ENCODE results near the gene CBFB. TPM values are rescaled to one million over a fixed set of nuclear protein-coding genes. Genes with fewer than 3 reads are reported as not detected.

The CBFB gene
- total RNA-seq, 1 experiment from 2014 or later, result 87.1 TPM

- POLR2A ChIA-PET, result interaction anchor here (1.0 kb wide), 1 partner anchor 82 kb away, joined by 3 read pairs; no protein-coding TSS in a partner anchor
- intact Hi-C loops (cut with micrococcal nuclease), result no loop called here
- CTCF ChIA-PET, result interaction anchor here (0.6 to 0.7 kb wide), 4 partner anchors 15 to 263 kb away, joined by 3 to 4 read pairs (median 4); no protein-coding TSS in a partner anchor
- Mint-ChIP-seq H3K36me3 (ENCODE audit: insufficient read depth, unreplicated experiment) (no peaks in the 10 kb centered on the region), H3K27ac (ENCODE audit: low read depth, unreplicated experiment) (no peak overlapping the region), H3K4me3 (ENCODE audit: unreplicated experiment) (no peak overlapping the region), H3K9me3 (ENCODE audit: unreplicated experiment) (no peaks in the 10 kb centered on the region), H3K27me3 (ENCODE audit: insufficient read depth, unreplicated experiment) (no peaks in the 10 kb centered on the region), H3K4me1 (ENCODE audit: insufficient read depth, unreplicated experiment) (no peaks in the 10 kb centered on the region)
- no peak for DNase-seq (ENCODE audit: unreplicated experiment)
- no peak for TF ChIP-seq CTCF (IDR thresholded peaks at IDR 0.05; ENCODE audit: unreplicated experiment)
- BruUV-seq (replicated peaks), result no TSS peak
Measured at GRCh38 chr16:67021321-67021720, 7.6 kb upstream of the CBFB start.

GRCh38 chr16:67022531-67023214 is 6.3 kb upstream of the CBFB start:
- BruUV-seq (replicated peaks), result no TSS peak
- intact Hi-C loops (cut with micrococcal nuclease), result no loop called here
- H3K27ac Mint-ChIP-seq (ENCODE audit: low read depth, unreplicated experiment), result no peak overlapping the region
- no peaks in the 10 kb centered on the region for H3K4me1 Mint-ChIP-seq (ENCODE audit: insufficient read depth, unreplicated experiment)
- H3K27me3 Mint-ChIP-seq (ENCODE audit: insufficient read depth, unreplicated experiment), result no peaks in the 10 kb centered on the region
- ChIA-PET CTCF (interaction anchor here (0.6 to 1.3 kb wide), 5 partner anchors 16 to 81 kb away, joined by 3 to 6 read pairs (median 3); no protein-coding TSS in a partner anchor), POLR2A (interaction anchor here (0.6 to 1.1 kb wide), 2 partner anchors 9 to 23 kb away, joined by 3 read pairs; no protein-coding TSS in a partner anchor)
- no peak for TF ChIP-seq CTCF (IDR thresholded peaks at IDR 0.05; ENCODE audit: unreplicated experiment)
- no peak for DNase-seq (ENCODE audit: unreplicated experiment)
- H3K9me3 Mint-ChIP-seq (ENCODE audit: unreplicated experiment), result no peaks in the 10 kb centered on the region
- no peak overlapping the region for H3K4me3 Mint-ChIP-seq (ENCODE audit: unreplicated experiment)
- no peaks in the 10 kb centered on the region for H3K36me3 Mint-ChIP-seq (ENCODE audit: insufficient read depth, unreplicated experiment)

GRCh38 chr16:67023689-67024088 is 5.3 kb upstream of the CBFB start:
- Mint-ChIP-seq H3K36me3 (ENCODE audit: insufficient read depth, unreplicated experiment) (no peaks in the 10 kb centered on the region), H3K4me3 (ENCODE audit: unreplicated experiment) (no peak overlapping the region), H3K27ac (ENCODE audit: low read depth, unreplicated experiment) (no peak overlapping the region), H3K27me3 (ENCODE audit: insufficient read depth, unreplicated experiment) (no peaks in the 10 kb centered on the region), H3K9me3 (ENCODE audit: unreplicated experiment) (no peaks in the 10 kb centered on the region), H3K4me1 (ENCODE audit: insufficient read depth, unreplicated experiment) (no peaks in the 10 kb centered on the region)
- CTCF ChIA-PET, result interaction anchor here (1.3 kb wide), 2 partner anchors 17 to 46 kb away, joined by 3 to 6 read pairs; no protein-coding TSS in a partner anchor
- intact Hi-C loops (cut with micrococcal nuclease), result no loop called here
- no TSS peak for BruUV-seq (replicated peaks)
- DNase-seq (ENCODE audit: unreplicated experiment), result no peak
- POLR2A ChIA-PET, result no interaction called here
- no peak for TF ChIP-seq CTCF (IDR thresholded peaks at IDR 0.05; ENCODE audit: unreplicated experiment)

- Mint-ChIP-seq H3K4me1 (ENCODE audit: insufficient read depth, unreplicated experiment) (no peaks in the 10 kb centered on the region), H3K27me3 (ENCODE audit: insufficient read depth, unreplicated experiment) (no peaks in the 10 kb centered on the region), H3K9me3 (ENCODE audit: unreplicated experiment) (no peaks in the 10 kb centered on the region), H3K27ac (ENCODE audit: low read depth, unreplicated experiment) (no peak overlapping the region), H3K36me3 (ENCODE audit: insufficient read depth, unreplicated experiment) (no peaks in the 10 kb centered on the region), H3K4me3 (ENCODE audit: unreplicated experiment) (no peak overlapping the region)
- TF ChIP-seq CTCF (IDR thresholded peaks at IDR 0.05; ENCODE audit: unreplicated experiment), result no peak
- no TSS peak for BruUV-seq (replicated peaks)
- intact Hi-C loops (cut with micrococcal nuclease), result no loop called here
- CTCF ChIA-PET, result interaction anchor here (0.6 to 0.9 kb wide), 2 partner anchors 26 to 423 kb away, joined by 3 to 4 read pairs; no protein-coding TSS in a partner anchor
- POLR2A ChIA-PET, result interaction anchor here (0.6 kb wide), 2 partner anchors 101 to 152 kb away, joined by 3 to 4 read pairs; no protein-coding TSS in a partner anchor
- DNase-seq (ENCODE audit: unreplicated experiment), result no peak
Measured at GRCh38 chr16:67024384-67025209, 4.4 kb upstream of the CBFB start.
